Kidney (tissue), 14 donors: ENCODE data around the gene BAZ2B. TPM values are rescaled to one million over a fixed set of nuclear protein-coding genes. Genes with fewer than 3 reads are reported as not detected.
"Not testable (repeated sequence)": the region's sequence is repeated elsewhere in the genome, so short reads cannot be mapped to it uniquely, and the experiment has no call there.

Source experiments
- DNase-seq, 5 donors: peaks; one replicate each; pipeline ENCODE4 v3.0.0-alpha.2; 2013 to 2020
- FAIRE-seq: peaks from 2 replicates; lab custom pipeline; 2012; peaks lifted over from hg19 to GRCh38; lab: Jason Lieb, UNC
- H3K27ac ChIP-seq, 2 donors: one replicate each; pipeline ENCODE4 v1.7.0; 2013; ENCODE audit warnings: low read depth in 2 of 2, low read length in 2 of 2, inconsistent platforms in 1 of 2
- H3K27me3 ChIP-seq: one replicate; pipeline ENCODE4 v1.7.1; 2013; ENCODE audit warnings: low read length, inconsistent platforms; ENCODE audit not compliant: control insufficient read depth, insufficient read depth
- H3K36me3 ChIP-seq, 3 donors: one replicate each; pipeline versions ENCODE4 v1.7.0 to v1.7.1; 2013; ENCODE audit warnings: low read length in 3 of 3, control low read depth in 1 of 3, inconsistent platforms in 1 of 3; ENCODE audit not compliant: insufficient read depth in 3 of 3, control insufficient read depth in 2 of 3
- H3K4me1 ChIP-seq, 3 donors: one replicate each; pipeline versions ENCODE4 v1.7.0 to v1.7.1; 2013; ENCODE audit warnings: low read length in 3 of 3, inconsistent platforms in 1 of 3, low read depth in 1 of 3; ENCODE audit not compliant: control insufficient read depth in 2 of 3, insufficient read depth in 2 of 3
- H3K4me3 ChIP-seq, 3 donors: one replicate each; pipeline versions ENCODE4 v1.7.0 to v1.8.1; 2013; ENCODE audit warnings: low read length in 3 of 3, control low read depth in 1 of 3, inconsistent platforms in 1 of 3
- H3K9ac ChIP-seq, 3 donors: one replicate each; pipeline versions ENCODE4 v1.7.0 to v1.7.1; 2013; ENCODE audit warnings: low read length in 3 of 3, control low read depth in 1 of 3, inconsistent platforms in 1 of 3
- H3K9me3 ChIP-seq, 3 donors: one replicate each; pipeline versions ENCODE4 v1.7.0 to v1.7.1; 2013; ENCODE audit warnings: low read length in 3 of 3, control low read depth in 1 of 3, inconsistent platforms in 1 of 3; ENCODE audit not compliant: control insufficient read depth in 2 of 3, insufficient read depth in 1 of 3
- intact Hi-C: fragments of 100-400 bp; cut with DNase I; formaldehyde crosslinking; loops from one replicate; pipeline ENCODE4 v1.11.1; 2022
- polyA plus RNA-seq: library from polyadenylated mRNA; stranded (reverse); fragments of 350-450 nt; fragmentation: Illumina TruSeq; extraction: RNeasy Lipid Tissue Mini Kit (QIAGEN cat#74804); gene quantifications from one replicate; pipeline ENCODE4 v1.2.3, GENCODE V29; 2014; ENCODE audit warnings: low read depth, low replicate concordance; ENCODE audit not compliant: insufficient read depth
- total RNA-seq: library from RNA; stranded (reverse); fragmentation: NEBNext Ultra II Directional; extraction: Animal tissue kit (Norgen Biotek cat#: 25700); gene quantifications from one replicate; pipeline ENCODE4 v1.2.1, GENCODE V29; 2021
- TF ChIP-seq, protein P1 (sequence below): IDR thresholded peaks from 3 replicates; pipeline ENCODE4 v1.5.1; 2012; ENCODE audit warnings: mild to moderate bottlenecking, moderate library complexity, borderline replicate concordance; ENCODE audit not compliant: insufficient read depth; ENCODE audit errors: extremely low read depth
- donor health status: control.
- donor health status: control.
- donor health status: control.
- donor health status: control.
- donor health status: control.
- donor health status: DM: yes; HTN: yes; CAD: no.
- donor health status: Normal renal cell carcinoma (clear cell type).

The BAZ2B gene
- total and polyA plus RNA-seq, 2 donors from 2014 or later: 5.1 to 87.3 TPM

DNA sequence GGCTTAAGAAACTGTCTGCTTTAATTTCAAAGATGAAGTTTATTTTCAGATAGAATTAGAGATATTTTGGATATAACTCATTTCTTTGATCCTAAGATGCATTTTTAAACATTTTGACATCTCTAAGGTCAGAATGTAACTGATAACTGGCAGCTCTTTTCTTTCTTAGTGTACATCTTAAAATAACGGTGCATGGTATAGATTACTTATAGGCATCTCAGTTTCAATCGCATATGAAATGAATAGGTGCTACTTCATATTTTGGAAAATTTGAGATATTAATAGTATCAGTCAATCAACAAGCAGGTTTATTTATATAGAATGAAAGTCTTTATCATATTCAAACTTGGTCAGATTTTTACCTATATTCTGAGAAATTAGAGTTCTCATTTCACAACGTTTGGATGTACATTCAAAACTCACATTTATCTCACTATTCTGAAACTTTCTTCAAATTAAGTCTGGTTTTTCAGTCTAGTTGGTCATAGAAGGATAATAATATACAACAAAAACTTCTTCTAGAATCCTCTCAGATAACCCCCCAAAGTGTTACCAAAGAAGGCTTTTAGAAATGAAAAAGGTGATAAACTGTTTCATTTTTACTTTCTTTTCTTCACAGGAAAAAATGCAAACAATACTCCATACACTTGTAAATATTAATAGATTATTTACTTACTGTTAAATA lies 207.1 kb downstream of the BAZ2B start:
- H3K4me3 ChIP-seq: no peak overlapping the region
- DNase-seq: no peak
- H3K36me3 ChIP-seq: peaks cover 3 to 10% (median 6%) of the 10 kb centered on the region in 3 donors
- H3K27ac ChIP-seq: no peak overlapping the region
- H3K4me1 ChIP-seq: no peaks in the 10 kb centered on the region
- no peak for FAIRE-seq
- TF ChIP-seq, protein P1, sequence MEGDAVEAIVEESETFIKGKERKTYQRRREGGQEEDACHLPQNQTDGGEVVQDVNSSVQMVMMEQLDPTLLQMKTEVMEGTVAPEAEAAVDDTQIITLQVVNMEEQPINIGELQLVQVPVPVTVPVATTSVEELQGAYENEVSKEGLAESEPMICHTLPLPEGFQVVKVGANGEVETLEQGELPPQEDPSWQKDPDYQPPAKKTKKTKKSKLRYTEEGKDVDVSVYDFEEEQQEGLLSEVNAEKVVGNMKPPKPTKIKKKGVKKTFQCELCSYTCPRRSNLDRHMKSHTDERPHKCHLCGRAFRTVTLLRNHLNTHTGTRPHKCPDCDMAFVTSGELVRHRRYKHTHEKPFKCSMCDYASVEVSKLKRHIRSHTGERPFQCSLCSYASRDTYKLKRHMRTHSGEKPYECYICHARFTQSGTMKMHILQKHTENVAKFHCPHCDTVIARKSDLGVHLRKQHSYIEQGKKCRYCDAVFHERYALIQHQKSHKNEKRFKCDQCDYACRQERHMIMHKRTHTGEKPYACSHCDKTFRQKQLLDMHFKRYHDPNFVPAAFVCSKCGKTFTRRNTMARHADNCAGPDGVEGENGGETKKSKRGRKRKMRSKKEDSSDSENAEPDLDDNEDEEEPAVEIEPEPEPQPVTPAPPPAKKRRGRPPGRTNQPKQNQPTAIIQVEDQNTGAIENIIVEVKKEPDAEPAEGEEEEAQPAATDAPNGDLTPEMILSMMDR: no peak
- intact Hi-C loops: no loop called here
- H3K9me3 ChIP-seq: no peaks in the 10 kb centered on the region
- H3K27me3 ChIP-seq: no peaks in the 10 kb centered on the region
- H3K9ac ChIP-seq: no peak overlapping the region

DNA sequence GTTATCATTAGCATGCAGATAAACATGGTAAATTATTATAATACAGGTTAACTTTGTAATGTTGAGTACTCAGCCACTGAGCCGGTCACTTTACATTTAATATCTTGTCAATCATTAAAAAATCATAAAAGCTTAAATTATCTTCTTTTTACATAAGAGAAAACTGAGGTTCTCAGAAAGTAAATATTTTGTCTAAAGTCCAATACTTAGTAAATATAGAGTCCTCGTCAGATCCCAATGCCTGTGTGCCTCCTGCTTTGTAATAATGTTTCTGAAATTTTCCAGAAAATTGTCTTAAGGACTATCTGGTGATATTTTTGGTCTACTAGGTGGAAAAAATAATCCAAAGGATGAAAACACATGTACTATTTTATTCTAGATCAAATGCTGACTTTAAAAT lies 213.6 kb downstream of the BAZ2B start:
- Histone ChIP-seq H3K27ac (no peak overlapping the region), H3K9me3 (no peaks in the 10 kb centered on the region), H3K4me3 (no peak overlapping the region), H3K9ac (no peak overlapping the region), H3K36me3 (peaks cover 0 to 2% (median 0%) of the 10 kb centered on the region in 3 donors), H3K27me3 (no peaks in the 10 kb centered on the region), H3K4me1 (no peaks in the 10 kb centered on the region)
- no peak for FAIRE-seq
- intact Hi-C loops: no loop called here
- DNase-seq: no peak
- TF ChIP-seq, protein P1: no peak

DNA sequence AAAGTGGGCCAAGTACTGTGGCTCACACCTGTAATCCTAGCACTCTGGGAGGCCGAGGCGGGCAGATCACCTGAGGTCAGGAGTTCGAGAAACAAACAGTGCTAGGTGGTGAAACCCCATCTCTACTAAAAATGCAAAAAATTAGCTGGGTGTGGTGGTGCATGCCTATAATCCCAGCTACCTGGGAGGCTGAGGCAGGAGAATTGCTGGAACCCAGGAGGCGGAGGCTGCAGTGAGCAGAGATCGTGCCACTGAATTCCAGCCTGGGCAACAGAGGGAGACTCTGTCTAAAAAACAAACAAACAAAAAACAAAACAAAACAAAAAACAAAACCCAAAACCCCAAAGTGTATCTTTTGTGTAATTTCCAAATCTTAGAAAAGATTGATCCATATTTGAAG lies 214.2 kb downstream of the BAZ2B start:
- DNase-seq, H3K9me3 ChIP-seq, H3K4me3 ChIP-seq, intact Hi-C loops, FAIRE-seq, H3K27ac ChIP-seq, H3K36me3 ChIP-seq, H3K27me3 ChIP-seq, H3K9ac ChIP-seq, H3K4me1 ChIP-seq: not testable (repeated sequence)

DNA sequence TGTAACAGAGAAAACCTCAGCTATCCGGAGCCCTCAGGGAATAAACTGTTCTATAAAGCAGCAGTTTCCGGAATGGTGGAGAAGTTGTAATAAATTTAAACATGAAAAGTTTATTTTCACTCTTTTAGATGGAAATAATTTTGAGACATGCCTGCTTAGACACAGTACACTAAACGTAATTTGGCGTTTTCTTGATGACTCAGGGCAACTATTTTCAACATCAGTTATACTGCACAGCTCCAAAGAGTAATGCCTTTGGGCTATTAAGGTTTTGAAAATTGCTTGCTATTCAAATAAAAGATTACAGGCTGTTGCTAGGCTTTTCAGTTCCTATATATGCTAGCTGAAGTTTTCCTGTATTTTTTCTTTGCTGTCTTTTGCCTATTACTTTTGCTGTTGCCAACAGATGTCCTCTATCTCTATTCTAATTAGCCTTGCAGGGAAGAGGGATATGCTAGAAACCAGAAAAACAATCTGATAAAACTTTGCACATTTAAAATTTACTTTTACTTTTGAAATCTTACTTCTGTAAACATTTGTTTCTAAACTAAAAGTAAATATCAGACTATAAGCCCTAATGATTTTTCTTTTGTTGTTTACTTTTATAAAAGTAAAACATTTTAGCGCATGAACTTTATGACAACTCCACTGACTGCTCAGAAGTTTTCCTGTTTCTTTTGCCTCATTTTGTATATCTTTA lies 216.5 kb downstream of the BAZ2B start:
- peak; percentile 50 for FAIRE-seq

More for the DNA sequence above, 216.5 kb downstream of the BAZ2B start:
- intact Hi-C loops: no loop called here
- TF ChIP-seq, protein P1: no peak
- Histone ChIP-seq H3K9ac (no peak overlapping the region), H3K36me3 (peaks cover 0 to 10% (median 3%) of the 10 kb centered on the region in 3 donors), H3K9me3 (no peaks in the 10 kb centered on the region), H3K4me3 (no peak overlapping the region), H3K27me3 (no peaks in the 10 kb centered on the region), H3K27ac (no peak overlapping the region), H3K4me1 (no peaks in the 10 kb centered on the region)
- peak in 1 of 5 donors; percentile 30 for DNase-seq
